Heart left ventricle (tissue), 16 donors: ENCODE measurements around the gene RGS12. TPM values are rescaled to one million over a fixed set of nuclear protein-coding genes. Genes with fewer than 3 reads are reported as not detected.
A peak's percentile ranks its signal among the peaks of the same experiment; 100 is the strongest.

ENCODE experiments used
- ATAC-seq, 4 donors: fragments of 200-7000 bp; cut with Tn5 transposase; one replicate each; pipeline ENCODE4 v1.9.1; 2020 to 2022; ENCODE audit warnings: moderate library complexity in 4 of 4, mild to moderate bottlenecking in 3 of 4, moderate number of reproducible peaks in 1 of 4
- DNase-seq, 5 donors: peaks; one replicate each; pipeline ENCODE4 v3.0.0-alpha.2; 2020
- H3K27ac ChIP-seq, 12 donors: fragments of 200-600 bp; sonication (generic) in 4 of 12; one replicate each; pipeline versions ENCODE4 v1.5.0 to v1.8.0; 2016 to 2022; ENCODE audit warnings: mild to moderate bottlenecking in 2 of 12
- H3K27me3 ChIP-seq, 9 donors: fragments of 200-600 bp; sonication (generic) in 2 of 9; one replicate each; pipeline versions ENCODE4 v1.5.1 to v1.8.0; 2016 to 2022; ENCODE audit warnings: mild to moderate bottlenecking in 3 of 9
- H3K36me3 ChIP-seq, 9 donors: fragments of 200-600 bp; sonication (generic) in 2 of 9; one replicate each; pipeline versions ENCODE4 v1.5.0 to v1.8.0; 2018 to 2022; ENCODE audit warnings: mild to moderate bottlenecking in 2 of 9
- H3K4me1 ChIP-seq, 12 donors: fragments of 200-600 bp; sonication (generic) in 4 of 12; one replicate each; pipeline versions ENCODE4 v1.5.0 to v1.8.0; 2016 to 2022; ENCODE audit warnings: mild to moderate bottlenecking in 3 of 12
- H3K4me3 ChIP-seq, 12 donors: fragments of 200-600 bp; sonication (generic) in 4 of 12; one replicate each; pipeline versions ENCODE4 v1.5.0 to v1.8.0; 2017 to 2022; ENCODE audit warnings: mild to moderate bottlenecking in 9 of 12, moderate library complexity in 4 of 12
- H3K9me3 ChIP-seq, 12 donors: fragments of 200-600 bp; sonication (generic) in 4 of 12; one replicate each; pipeline versions ENCODE4 v1.5.0 to v1.8.0; 2016 to 2022; ENCODE audit warnings: mild to moderate bottlenecking in 1 of 12
- CTCF ChIP-seq, 12 donors: fragments of 200-600 bp; sonication (generic) in 4 of 12; IDR thresholded peaks; one replicate each; pipeline versions ENCODE4 v1.5.0 to v1.8.0; 2018 to 2022; ENCODE audit warnings: antibody characterized with exemption in 12 of 12, mild to moderate bottlenecking in 5 of 12
- POLR2A ChIP-seq, 2 donors: fragments of 450-650 bp; IDR thresholded peaks; one replicate each; pipeline ENCODE4 v1.6.1; 2017; ENCODE audit warnings: antibody characterized with exemption in 2 of 2, mild to moderate bottlenecking in 2 of 2, moderate library complexity in 2 of 2
- WGBS, 4 donors: extraction: QIAGEN DNeasy Blood & Tissue Kit in 2 of 4; methylation state at CpG; one replicate each; pipeline versions ENCODE4 v1.1.5 to v1.1.7; 2013 to 2018; 5-methylcytosine and 5-hydroxymethylcytosine counted together
- intact Hi-C, 10 donors: fragments of 100-400 bp; cut with DNase I; formaldehyde crosslinking; loops; one replicate each; pipeline versions ENCODE4 v1.11.1 to v1.14.2; 2022
- polyA plus RNA-seq, 2 donors: library from polyadenylated mRNA; stranded (reverse); fragments of 200-250 nt; gene quantifications; one replicate each; pipeline ENCODE4 v1.2.3, GENCODE V29; 2013
- total RNA-seq, 9 donors: library from RNA; depleted of rRNA in 2 of 9; stranded (reverse); fragments of >200 nt in 2 of 9; fragmentation: NEBNext Ultra II Directional in 3 of 9; extraction: Animal tissue kit (Norgen Biotek cat#: 25700) in 3 of 9; gene quantifications; one replicate each; pipeline versions ENCODE4 v1.1.0 to v1.2.4, GENCODE V29; 2016 to 2023
- donor health status: ischemic (EF 13 %, LVEDD 7.1; RV severe dilation, severe dysfunction).
- donor health status: healthy with polysubstance abuse.
- donor health status: DM: no; HTN: yes; CAD: no.
- donor health status: DM: no; HTN: no; CAD: no.
- donor health status: ischemic (EF 25% LVEDD 6.9; RV normal size, moderate dysfunction).
- donor health status: ischemic (EF 25% LVEDD 5.7; RV mildly dilated, moderate dysfunction).
- donor health status: healthy.
- donor health status: DM: yes; HTN: yes; CAD: no.
- donor health status: ischemic (EF 35%, LVEDD 5.7; RV mildly dilated, moderate dysfunction).
- donor health status: nonischemic (EF 11% LVEDD 7.7; RV severe dilation, severe dysfunction).
- donor health status: DM: yes; HTN: yes; CAD: no.
- donor health status: PGD.
- donor health status: ischemic (EF 29% LVEDD 5.4; RV normal size, mild dysfunction).
- donor health status: nonischemic (EF 23%, LVEDD 6.1; RV moderate dilation, normal function).

Gene RGS12
- total and polyA plus RNA-seq, 11 donors = 8.4 to 18.4 (median 13.9) TPM

- TF ChIP-seq POLR2A (IDR thresholded peaks at IDR 0.05) (no peak), CTCF (IDR thresholded peaks at IDR 0.05) (no peak)
- Histone ChIP-seq H3K9me3 (no peaks in the 10 kb centered on the region), H3K27me3 (no peaks in the 10 kb centered on the region), H3K4me1 (peaks cover 0 to 29% (median 19%) of the 10 kb centered on the region in 12 donors), H3K4me3 (no peak overlapping the region), H3K27ac (no peak overlapping the region), H3K36me3 (no peaks in the 10 kb centered on the region)
- intact Hi-C loops = no loop called here
- DNase-seq = peak in 1 of 5 donors; percentile 37
- no peak for ATAC-seq
- WGBS, 4 donors = 81 to 89% (median 86%) methylated on average over 14 of the region's 14 CpGs
These were observed 15.9 kb downstream of the RGS12 start for GRCh38 chr4:3308691-3309090.

- TF ChIP-seq POLR2A (IDR thresholded peaks at IDR 0.05) (no peak), CTCF (IDR thresholded peaks at IDR 0.05) (no peak)
- no peak overlapping the region for H3K4me3 ChIP-seq
- DNase-seq = peak in 2 of 5 donors; percentile 14 to 43
These were observed 17.7 kb downstream of the RGS12 start for GRCh38 chr4:3310301-3311094.

GRCh38 chr4:3311095-3311372 lies 18.2 kb downstream of the RGS12 start:
- Histone ChIP-seq H3K36me3 (peaks cover 0 to 5% (median 0%) of the 10 kb centered on the region in 9 donors), H3K4me3 (no peak overlapping the region), H3K4me1 (peaks cover 0 to 8% (median 3%) of the 10 kb centered on the region in 12 donors), H3K27ac (no peak overlapping the region), H3K27me3 (no peaks in the 10 kb centered on the region), H3K9me3 (no peaks in the 10 kb centered on the region)
- 92 to 94% (median 94%) methylated on average over 13 of the region's 13 CpGs for WGBS, 4 donors
- peak in 2 of 5 donors; percentile 9 to 43 for DNase-seq
- ATAC-seq = peak in 1 of 4 donors; percentile 29
- TF ChIP-seq CTCF (IDR thresholded peaks at IDR 0.05) (no peak), POLR2A (IDR thresholded peaks at IDR 0.05) (no peak)
- intact Hi-C loops = no loop called here

More at GRCh38 chr4:3310301-3311094, 17.7 kb downstream of the RGS12 start:
- Histone ChIP-seq H3K27ac (no peak overlapping the region), H3K36me3 (peaks cover 0 to 3% (median 0%) of the 10 kb centered on the region in 9 donors), H3K4me1 (peaks cover 0 to 13% (median 7%) of the 10 kb centered on the region in 12 donors), H3K9me3 (no peaks in the 10 kb centered on the region), H3K27me3 (no peaks in the 10 kb centered on the region)
- intact Hi-C loops = no loop called here
- no peak for ATAC-seq
- 92 to 95% (median 94%) methylated on average over 17 to 21 of the region's 21 CpGs for WGBS, 4 donors

- H3K4me3 ChIP-seq = no peak overlapping the region
- H3K4me1 ChIP-seq = peaks cover 0 to 2% (median 0%) of the 10 kb centered on the region in 12 donors
- 94 to 96% (median 96%) methylated on average over 13 of the region's 13 CpGs for WGBS, 4 donors
- H3K36me3 ChIP-seq = peaks cover 0 to 10% (median 6%) of the 10 kb centered on the region in 9 donors
- no peaks in the 10 kb centered on the region for H3K9me3 ChIP-seq
- ATAC-seq (no peak), DNase-seq (peak in 2 of 5 donors; percentile 0 to 10)
- H3K27ac ChIP-seq = no peak overlapping the region
- H3K27me3 ChIP-seq = no peaks in the 10 kb centered on the region
- intact Hi-C loops = no loop called here
- TF ChIP-seq POLR2A (IDR thresholded peaks at IDR 0.05) = no peak
These were observed 18.8 kb downstream of the RGS12 start for GRCh38 chr4:3311489-3312171.
